A549 (cell line): ENCODE results near the gene ISLR2. TPM values are rescaled to one million over a fixed set of nuclear protein-coding genes. Genes with fewer than 3 reads are reported as not detected.
"Not testable (repeated sequence)": the region's sequence is repeated elsewhere in the genome, so short reads cannot be mapped to it uniquely, and the experiment has no call there.

Experiments
- ATAC-seq, 2 experiments: fragments of 200-7000 bp in 1 of 2; fragments of >200 bp in 1 of 2; cut with Nextera tagmentation in 1 of 2; cut with Tn5 transposase in 1 of 2; 3 replicates each; pipeline versions ENCODE4 v1.8.0 to v1.9.1; 2018 to 2020; ENCODE audit warnings: mild to moderate bottlenecking in 1 of 2, moderate library complexity in 1 of 2
- CTCF ChIA-PET: fragments of 300-600 bp; sonication (Branson Sonifier 250); formaldehyde crosslinking; extraction: SDS; loops from one replicate; lab custom pipeline; 2021; ENCODE audit warnings: antibody characterized with exemption, inconsistent platforms; lab: Yijun Ruan, JAX
- POLR2A ChIA-PET: fragments of 350-600 bp; formaldehyde crosslinking; extraction: SDS; loops from one replicate; lab custom pipeline; 2021; ENCODE audit warnings: antibody characterized with exemption, inconsistent platforms; lab: Yijun Ruan, JAX
- DNase-seq, 2 experiments: peaks; one replicate each; pipeline versions ENCODE4 v3.0.0 to v3.0.0-alpha.2; 2011 to 2016; ENCODE audit warnings: low read depth in 1 of 2, low spot score in 1 of 2
- FAIRE-seq: peaks from 2 replicates; lab custom pipeline; 2011; peaks lifted over from hg19 to GRCh38; lab: Jason Lieb, UNC
- H3K27ac ChIP-seq, 2 experiments: fragments of >200 bp; sonication (Bioruptor Twin); formaldehyde crosslinking; 3 replicates each; pipeline ENCODE4 v1.5.1; 2016 to 2017
- H3K4me1 ChIP-seq: fragments of >200 bp; sonication (Bioruptor Twin); formaldehyde crosslinking; 3 replicates; pipeline ENCODE4 v1.6.1; 2016
- H3K4me2 ChIP-seq: fragments of >200 bp; sonication (Bioruptor Twin); formaldehyde crosslinking; 3 replicates; pipeline ENCODE4 v1.6.1; 2016
- H3K4me3 ChIP-seq: fragments of >200 bp; sonication (Bioruptor Twin); formaldehyde crosslinking; 3 replicates; pipeline ENCODE4 v1.5.1; 2016
- H3K9me3 ChIP-seq: fragments of >200 bp; sonication (Bioruptor Twin); formaldehyde crosslinking; 3 replicates; pipeline ENCODE4 v1.6.1; 2016
- CBX2 ChIP-seq: fragments of 200-600 bp; sonication (generic); IDR thresholded peaks from 2 replicates; pipeline ENCODE4 v1.6.1; 2016; ENCODE audit warnings: low read depth, mild to moderate bottlenecking, borderline replicate concordance
- CHD2 ChIP-seq: fragments of 150-350 bp; IDR thresholded peaks from 2 replicates; pipeline ENCODE4 v1.6.1; 2014; ENCODE audit warnings: low read length; ENCODE audit not compliant: partially characterized antibody
- EHF ChIP-seq: fragments of 250-450 bp; sonication (Bioruptor Pico); IDR thresholded peaks from 2 replicates; pipeline ENCODE4 v1.5.0; 2020; ENCODE audit warnings: mild to moderate bottlenecking
- EHMT2 ChIP-seq: fragments of 200-600 bp; sonication (generic); IDR thresholded peaks from 2 replicates; pipeline ENCODE4 v1.6.1; 2016; ENCODE audit warnings: antibody characterized with exemption, low read depth, mild to moderate bottlenecking, moderate library complexity
- FOSL2 ChIP-seq, 2 experiments: fragments of 450-650 bp in 1 of 2; fragments of >200 bp in 1 of 2; sonication (Bioruptor Twin) in 1 of 2; formaldehyde crosslinking; IDR thresholded peaks; 2 replicates each; pipeline versions ENCODE4 v1.5.0 to v1.6.1; 2016 to 2020; ENCODE audit warnings: mild to moderate bottlenecking in 1 of 2, moderate library complexity in 1 of 2
- GATA3 ChIP-seq: IDR thresholded peaks from 2 replicates; pipeline ENCODE4 v1.6.1; 2012; ENCODE audit warnings: borderline replicate concordance
- HDAC2 ChIP-seq: fragments of 200-600 bp; sonication (generic); IDR thresholded peaks from 2 replicates; pipeline ENCODE4 v1.6.1; 2016
- HOXB13 ChIP-seq: fragments of 250-450 bp; sonication (Bioruptor Pico); IDR thresholded peaks from 2 replicates; pipeline ENCODE4 v1.5.0; 2020; ENCODE audit warnings: low read depth, mild to moderate bottlenecking, moderate library complexity
- JUNB ChIP-seq: fragments of >200 bp; sonication (Bioruptor Twin); formaldehyde crosslinking; IDR thresholded peaks from 2 replicates; pipeline ENCODE4 v1.6.1; 2016
- MAZ ChIP-seq: fragments of 150-350 bp; IDR thresholded peaks from 2 replicates; pipeline ENCODE4 v1.6.1; 2014; ENCODE audit warnings: antibody characterized with exemption, low read depth, low read length, borderline replicate concordance
- MYC ChIP-seq: IDR thresholded peaks from 2 replicates; pipeline ENCODE4 v1.6.1; 2012; ENCODE audit warnings: mild to moderate bottlenecking, inconsistent platforms, low read length, improper control_type of control experiment, borderline replicate concordance
- NFE2L2 ChIP-seq: fragments of 150-350 bp; conservative IDR thresholded peaks from 2 replicates; pipeline ENCODE4 v1.6.1; 2014; ENCODE audit warnings: low read length
- NPAS2 ChIP-seq: fragments of 250-450 bp; sonication (Bioruptor Pico); IDR thresholded peaks from 2 replicates; pipeline ENCODE4 v1.8.0; 2022; ENCODE audit warnings: mild to moderate bottlenecking, moderate library complexity, borderline replicate concordance
- RAD21 ChIP-seq, 2 experiments: fragments of >200 bp in 1 of 2; sonication (Bioruptor Twin) in 1 of 2; formaldehyde crosslinking in 1 of 2; IDR thresholded peaks in 1 of 2; conservative IDR thresholded peaks in 1 of 2; 2 replicates in 1 of 2; 3 replicates in 1 of 2; pipeline ENCODE4 v1.6.1; 2012 to 2018; ENCODE audit warnings: inconsistent platforms in 1 of 2
- RCOR1 ChIP-seq: fragments of 150-350 bp; IDR thresholded peaks from 2 replicates; pipeline ENCODE4 v1.6.1; 2014; ENCODE audit warnings: antibody characterized with exemption, low read length, low read depth
- RFX5 ChIP-seq: fragments of 450-650 bp; IDR thresholded peaks from 2 replicates; pipeline ENCODE4 v1.7.1; 2014; ENCODE audit warnings: antibody characterized with exemption, mild to moderate bottlenecking, moderate library complexity
- RNF2 ChIP-seq: fragments of 200-600 bp; sonication (generic); IDR thresholded peaks from 2 replicates; pipeline ENCODE4 v1.6.1; 2016; ENCODE audit warnings: low read depth, mild to moderate bottlenecking, antibody characterized with exemption, moderate library complexity, borderline replicate concordance
- SMC3 ChIP-seq: fragments of >200 bp; sonication (Bioruptor Twin); formaldehyde crosslinking; IDR thresholded peaks from 3 replicates; pipeline ENCODE4 v1.6.1; 2018; ENCODE audit warnings: inconsistent platforms
- SREBF2 ChIP-seq: fragments of 450-650 bp; IDR thresholded peaks from 2 replicates; pipeline ENCODE4 v1.6.1; 2014; ENCODE audit warnings: mild to moderate bottlenecking, moderate library complexity
- TFCP2L1 ChIP-seq: fragments of 250-450 bp; sonication (Bioruptor Pico); IDR thresholded peaks from 2 replicates; pipeline ENCODE4 v1.5.0; 2021; ENCODE audit warnings: mild to moderate bottlenecking
- TP53 ChIP-seq: fragments of 250-450 bp; sonication (Bioruptor Pico); IDR thresholded peaks from 2 replicates; pipeline ENCODE4 v1.5.0; 2021; ENCODE audit warnings: mild to moderate bottlenecking, moderate library complexity
- ZC3H11A ChIP-seq: fragments of 450-650 bp; IDR thresholded peaks from 2 replicates; pipeline ENCODE4 v1.6.1; 2014; ENCODE audit warnings: antibody characterized with exemption, mild to moderate bottlenecking
- ZNF302 ChIP-seq: fragments of 250-450 bp; sonication (Bioruptor Pico); IDR thresholded peaks from 2 replicates; pipeline ENCODE4 v1.9.0; 2021; ENCODE audit warnings: inconsistent platforms, mild to moderate bottlenecking, moderate library complexity
- WGBS: methylation state at CpG from one replicate; pipeline ENCODE4 v1.1.6; 2017; ENCODE audit errors: missing lambda C conversion rate; 5-methylcytosine and 5-hydroxymethylcytosine counted together
- polyA plus RNA-seq, 4 experiments: library from polyadenylated mRNA; depleted of rRNA in 3 of 4; stranded (reverse); fragments of >200 nt; fragmentation: RNase III in 1 of 4; extraction: RNeasy Plus Mini Kit Qiagen cat#74134 plus additional on column Dnase treatment in 1 of 4; gene quantifications; 2 replicates in 3 of 4; 3 replicates in 1 of 4; pipeline ENCODE4 v1.2.3, GENCODE V29; 2011 to 2017
- TF ChIP-seq, protein P1 (sequence below): IDR thresholded peaks from 2 replicates; pipeline ENCODE4 v1.6.1; 2012; ENCODE audit warnings: low read depth, borderline replicate concordance
- TF ChIP-seq, protein P2 (sequence below): fragments of 250-450 bp; sonication (Bioruptor Pico); IDR thresholded peaks from 2 replicates; pipeline ENCODE4 v1.5.0; 2020; ENCODE audit warnings: low read depth, mild to moderate bottlenecking, moderate library complexity
- TF ChIP-seq, protein P3 (sequence below): fragments of >200 bp; sonication (Bioruptor Twin); formaldehyde crosslinking; IDR thresholded peaks from 3 replicates; pipeline ENCODE4 v1.5.1; 2016
- TF ChIP-seq, protein P4 (sequence below): fragments of 250-450 bp; sonication (Bioruptor Pico); IDR thresholded peaks from 2 replicates; pipeline ENCODE4 v1.5.0; 2021; ENCODE audit warnings: mild to moderate bottlenecking, moderate library complexity, borderline replicate concordance

Gene ISLR2
- polyA plus RNA-seq, 2 of the 4 experiments (the other 2 are of a cell fraction), result 0.12 to 0.17 TPM

DNA sequence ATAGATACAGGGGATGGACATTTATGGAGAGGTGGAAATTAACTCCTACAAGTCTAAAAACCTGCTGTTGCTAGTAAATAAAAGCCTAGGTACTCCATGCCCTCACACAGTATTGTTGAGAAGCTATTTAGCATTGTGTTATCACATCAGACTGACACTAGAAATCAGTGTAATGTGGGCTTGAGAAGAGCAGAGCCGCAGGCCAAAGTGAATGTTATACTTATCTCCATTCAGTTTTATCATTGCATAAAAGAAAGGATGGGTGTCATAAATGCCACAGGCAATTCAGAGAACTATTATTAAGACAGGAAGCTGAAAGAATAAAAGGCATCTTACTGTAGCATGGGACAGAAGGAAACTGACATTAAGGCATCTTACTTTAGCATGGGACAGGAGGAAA, 29.4 kb downstream of the ISLR2 start:
- FAIRE-seq, result no peak
- CTCF ChIA-PET, result interaction anchor here (1.0 to 1.5 kb wide), 2 partner anchors 16 kb away, joined by 3 read pairs; no protein-coding TSS in a partner anchor
- DNase-seq, result no peak
- H3K27ac ChIP-seq, result no peak overlapping the region
- no peak overlapping the region for H3K4me2 ChIP-seq
- no peak for ATAC-seq
- no peak overlapping the region for H3K4me3 ChIP-seq
- H3K4me1 ChIP-seq, result peaks cover 6% of the 10 kb centered on the region; the same call in 1 of the 3 replicates
- POLR2A ChIA-PET, result no interaction called here
- TF ChIP-seq TFCP2L1 (CRISPR knock-in tag) (no peak), CBX2 (no peak), EHF (CRISPR knock-in tag) (no peak), NPAS2 (CRISPR knock-in tag) (no peak), SMC3 (no peak), HOXB13 (no peak), SREBF2 (no peak), RNF2 (no peak), CHD2 (no peak), JUNB (no peak), NFE2L2 (no peak)
- TF ChIP-seq, protein P1, sequence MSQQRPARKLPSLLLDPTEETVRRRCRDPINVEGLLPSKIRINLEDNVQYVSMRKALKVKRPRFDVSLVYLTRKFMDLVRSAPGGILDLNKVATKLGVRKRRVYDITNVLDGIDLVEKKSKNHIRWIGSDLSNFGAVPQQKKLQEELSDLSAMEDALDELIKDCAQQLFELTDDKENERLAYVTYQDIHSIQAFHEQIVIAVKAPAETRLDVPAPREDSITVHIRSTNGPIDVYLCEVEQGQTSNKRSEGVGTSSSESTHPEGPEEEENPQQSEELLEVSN, result no peak
- TF ChIP-seq, protein P2, sequence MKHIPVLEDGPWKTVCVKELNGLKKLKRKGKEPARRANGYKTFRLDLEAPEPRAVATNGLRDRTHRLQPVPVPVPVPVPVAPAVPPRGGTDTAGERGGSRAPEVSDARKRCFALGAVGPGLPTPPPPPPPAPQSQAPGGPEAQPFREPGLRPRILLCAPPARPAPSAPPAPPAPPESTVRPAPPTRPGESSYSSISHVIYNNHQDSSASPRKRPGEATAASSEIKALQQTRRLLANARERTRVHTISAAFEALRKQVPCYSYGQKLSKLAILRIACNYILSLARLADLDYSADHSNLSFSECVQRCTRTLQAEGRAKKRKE (CRISPR knock-in tag), result no peak
- 81% methylated on average over 1 of the region's 1 CpG for WGBS
- no peaks in the 10 kb centered on the region for H3K9me3 ChIP-seq

DNA sequence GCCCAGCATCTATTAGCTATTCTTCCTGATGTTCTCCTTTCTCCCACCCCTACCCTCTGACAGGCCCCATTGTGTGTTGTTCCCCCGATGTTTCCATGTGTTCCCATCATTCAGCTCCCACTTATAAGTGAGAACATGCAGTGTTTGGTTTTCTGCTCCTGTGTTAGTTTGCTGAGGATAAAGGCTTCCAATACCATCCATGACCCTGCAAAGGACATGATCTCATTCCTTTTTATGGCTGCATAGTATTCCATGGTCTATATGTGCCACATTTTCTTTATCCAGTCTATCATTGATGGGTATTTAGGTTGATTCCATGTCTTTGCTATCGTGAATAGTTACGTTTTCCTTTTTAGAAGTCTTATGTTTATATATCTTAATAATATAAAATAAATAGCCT, 30.0 kb downstream of the ISLR2 start:
- CTCF ChIA-PET, result interaction anchor here (1.5 kb wide), 1 partner anchor 16 kb away, joined by 3 read pairs; no protein-coding TSS in a partner anchor
- H3K4me2 ChIP-seq, ATAC-seq, H3K27ac ChIP-seq, H3K4me1 ChIP-seq, FAIRE-seq, H3K9me3 ChIP-seq, DNase-seq, H3K4me3 ChIP-seq, POLR2A ChIA-PET: not testable (repeated sequence)
- 90% methylated on average over 3 of the region's 3 CpGs for WGBS

DNA sequence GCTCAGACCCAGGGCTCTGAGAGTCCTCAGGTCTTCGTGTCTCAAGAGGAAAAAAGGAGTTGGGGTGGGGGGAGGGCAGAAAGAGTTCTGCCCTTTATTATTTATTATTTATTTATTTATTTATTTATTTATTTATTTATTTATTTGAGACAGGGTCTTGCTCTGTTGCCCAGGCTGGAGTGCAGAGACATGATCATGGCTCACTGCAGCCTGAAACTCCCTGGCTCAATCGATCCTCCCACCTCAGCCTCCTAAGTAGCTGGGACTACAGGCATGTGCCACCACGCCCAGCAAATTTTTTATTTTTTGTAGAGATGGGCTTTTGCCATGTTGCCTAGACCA, 31.8 kb downstream of the ISLR2 start:
- CTCF ChIA-PET, result interaction anchor here (1.0 kb wide), 1 partner anchor 10 kb away, joined by 5 read pairs; no protein-coding TSS in a partner anchor
- H3K4me3 ChIP-seq, POLR2A ChIA-PET, H3K4me2 ChIP-seq, H3K4me1 ChIP-seq, ATAC-seq, H3K27ac ChIP-seq, H3K9me3 ChIP-seq, FAIRE-seq, DNase-seq: not testable (repeated sequence)
- TF ChIP-seq ZC3H11A, result peak; percentile 27; the same call in 1 of the 2 replicates
- 49% methylated on average over 3 of the region's 3 CpGs for WGBS

DNA sequence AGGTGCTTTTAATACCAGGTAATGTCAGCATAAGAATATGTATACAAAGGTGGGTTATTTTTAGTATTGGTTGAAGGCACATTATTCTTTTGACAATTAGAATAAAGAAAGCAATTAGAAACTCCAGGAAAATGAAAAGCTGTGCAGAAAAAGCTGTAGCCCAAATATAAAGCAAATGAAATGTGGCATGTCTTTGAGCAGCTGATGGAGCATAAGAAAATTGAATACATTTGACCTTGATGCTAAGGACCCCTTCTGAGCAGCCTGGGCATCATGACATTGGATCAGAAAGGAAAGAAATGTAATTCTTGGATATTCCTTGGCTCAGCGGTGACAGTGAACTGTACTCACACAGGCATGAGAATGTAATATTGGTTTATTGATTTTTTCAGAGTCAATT, 35.1 kb downstream of the ISLR2 start:
- CTCF ChIA-PET, result interaction anchor here (1.4 to 1.6 kb wide), 2 partner anchors 30 to 37 kb away, joined by 3 read pairs; no protein-coding TSS in a partner anchor
- H3K4me2 ChIP-seq, result no peak overlapping the region
- no peak for FAIRE-seq
- TF ChIP-seq TP53 (CRISPR knock-in tag), result no peak
- no peak for TF ChIP-seq EHMT2
- no peak for TF ChIP-seq MAZ
- TF ChIP-seq, protein P3, sequence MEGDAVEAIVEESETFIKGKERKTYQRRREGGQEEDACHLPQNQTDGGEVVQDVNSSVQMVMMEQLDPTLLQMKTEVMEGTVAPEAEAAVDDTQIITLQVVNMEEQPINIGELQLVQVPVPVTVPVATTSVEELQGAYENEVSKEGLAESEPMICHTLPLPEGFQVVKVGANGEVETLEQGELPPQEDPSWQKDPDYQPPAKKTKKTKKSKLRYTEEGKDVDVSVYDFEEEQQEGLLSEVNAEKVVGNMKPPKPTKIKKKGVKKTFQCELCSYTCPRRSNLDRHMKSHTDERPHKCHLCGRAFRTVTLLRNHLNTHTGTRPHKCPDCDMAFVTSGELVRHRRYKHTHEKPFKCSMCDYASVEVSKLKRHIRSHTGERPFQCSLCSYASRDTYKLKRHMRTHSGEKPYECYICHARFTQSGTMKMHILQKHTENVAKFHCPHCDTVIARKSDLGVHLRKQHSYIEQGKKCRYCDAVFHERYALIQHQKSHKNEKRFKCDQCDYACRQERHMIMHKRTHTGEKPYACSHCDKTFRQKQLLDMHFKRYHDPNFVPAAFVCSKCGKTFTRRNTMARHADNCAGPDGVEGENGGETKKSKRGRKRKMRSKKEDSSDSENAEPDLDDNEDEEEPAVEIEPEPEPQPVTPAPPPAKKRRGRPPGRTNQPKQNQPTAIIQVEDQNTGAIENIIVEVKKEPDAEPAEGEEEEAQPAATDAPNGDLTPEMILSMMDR, result no peak
- TF ChIP-seq HDAC2, result no peak
- TF ChIP-seq, protein P4, sequence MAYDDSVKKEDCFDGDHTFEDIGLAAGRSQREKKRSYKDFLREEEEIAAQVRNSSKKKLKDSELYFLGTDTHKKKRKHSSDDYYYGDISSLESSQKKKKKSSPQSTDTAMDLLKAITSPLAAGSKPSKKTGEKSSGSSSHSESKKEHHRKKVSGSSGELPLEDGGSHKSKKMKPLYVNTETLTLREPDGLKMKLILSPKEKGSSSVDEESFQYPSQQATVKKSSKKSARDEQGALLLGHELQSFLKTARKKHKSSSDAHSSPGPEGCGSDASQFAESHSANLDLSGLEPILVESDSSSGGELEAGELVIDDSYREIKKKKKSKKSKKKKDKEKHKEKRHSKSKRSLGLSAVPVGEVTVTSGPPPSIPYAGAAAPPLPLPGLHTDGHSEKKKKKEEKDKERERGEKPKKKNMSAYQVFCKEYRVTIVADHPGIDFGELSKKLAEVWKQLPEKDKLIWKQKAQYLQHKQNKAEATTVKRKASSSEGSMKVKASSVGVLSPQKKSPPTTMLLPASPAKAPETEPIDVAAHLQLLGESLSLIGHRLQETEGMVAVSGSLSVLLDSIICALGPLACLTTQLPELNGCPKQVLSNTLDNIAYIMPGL (CRISPR knock-in tag), result no peak
- TF ChIP-seq GATA3, result no peak
- TF ChIP-seq MYC, result no peak
- no peak for TF ChIP-seq FOSL2 (IDR thresholded peaks at IDR 0.05)
- TF ChIP-seq FOSL2 (CRISPR knock-in tag; IDR thresholded peaks at IDR 0.05), result no peak
- TF ChIP-seq RFX5, result no peak
- no peak for TF ChIP-seq TFCP2L1 (CRISPR knock-in tag)
- TF ChIP-seq RAD21 (conservative IDR thresholded peaks at IDR 0.05 in 1 of 2, IDR thresholded peaks at IDR 0.05 in 1 of 2), result no peak
- TF ChIP-seq RCOR1, result no peak
- no peak for TF ChIP-seq ZNF302 (CRISPR knock-in tag)

More for the DNA sequence above, 35.1 kb downstream of the ISLR2 start:
- Histone ChIP-seq H3K4me3 (no peak overlapping the region), H3K4me1 (no peaks in the 10 kb centered on the region), H3K9me3 (no peaks in the 10 kb centered on the region), H3K27ac (no peak overlapping the region)
- POLR2A ChIA-PET, result interaction anchor here (0.5 kb wide), 1 partner anchor 30 kb away, joined by 5 read pairs; no protein-coding TSS in a partner anchor
- no peak for ATAC-seq
- no peak for DNase-seq
- WGBS, result 88% methylated on average over 1 of the region's 1 CpG
